H1 (cell line): Measurements from ENCODE around the gene CNIH1. TPM values are rescaled to one million over a fixed set of nuclear protein-coding genes. Genes with fewer than 3 reads are reported as not detected.

Source experiments
- CTCF ChIA-PET: fragments of 300-600 bp; sonication (Branson Sonifier 250); formaldehyde crosslinking; loops from one replicate; lab custom pipeline; 2021; ENCODE audit not compliant: partially characterized antibody; lab: Charles Lee
- POLR2A ChIA-PET: fragments of 300-600 bp; sonication (Branson Sonifier 250); formaldehyde crosslinking; loops from one replicate; lab custom pipeline; 2021; ENCODE audit warnings: inconsistent platforms; ENCODE audit not compliant: partially characterized antibody; lab: Charles Lee
- DNase-seq, 2 experiments: peaks; one replicate each; pipeline versions ENCODE4 v3.0.0 to v3.0.0-alpha.2; 2010 to 2022; ENCODE audit warnings: low spot score in 2 of 2, low read depth in 1 of 2, mixed read lengths in 1 of 2
- FAIRE-seq: peaks from 2 replicates; lab custom pipeline; 2011; peaks lifted over from hg19 to GRCh38; lab: Jason Lieb, UNC
- H2AFZ ChIP-seq: 2 replicates; pipeline ENCODE4 v1.8.1; 2012; ENCODE audit warnings: low read length, inconsistent platforms
- H2AK5ac ChIP-seq: 2 replicates; pipeline ENCODE4 v1.6.1; 2013; ENCODE audit warnings: low read depth, low read length
- H2BK120ac ChIP-seq: replicated peaks from 2 replicates; pipeline ENCODE3; 2013; ENCODE audit warnings: low read depth, low read length, inconsistent platforms
- H2BK12ac ChIP-seq: 2 replicates; pipeline ENCODE4 v1.6.1; 2013; ENCODE audit warnings: low read depth, low read length
- H2BK15ac ChIP-seq: 2 replicates; pipeline ENCODE4 v1.6.1; 2013; ENCODE audit warnings: low read length
- H2BK20ac ChIP-seq: 2 replicates; pipeline ENCODE4 v1.6.1; 2013; ENCODE audit warnings: low read length
- H2BK5ac ChIP-seq: 2 replicates; pipeline ENCODE4 v1.6.1; 2013; ENCODE audit warnings: low read depth, low read length
- H3K14ac ChIP-seq: 2 replicates; pipeline ENCODE4 v1.6.1; 2013; ENCODE audit warnings: inconsistent platforms; ENCODE audit not compliant: insufficient read length
- H3K18ac ChIP-seq: 2 replicates; pipeline ENCODE4 v1.6.1; 2013; ENCODE audit warnings: low read length; ENCODE audit errors: extremely low read depth
- H3K23ac ChIP-seq: 2 replicates; pipeline ENCODE4 v1.6.1; 2013; ENCODE audit warnings: inconsistent platforms; ENCODE audit not compliant: insufficient read length
- H3K23me2 ChIP-seq: 2 replicates; pipeline ENCODE4 v1.6.1; 2013; ENCODE audit warnings: low read depth, low read length
- H3K27ac ChIP-seq: 2 replicates; pipeline ENCODE4 v1.6.1; 2011; ENCODE audit warnings: low read depth, low read length, inconsistent platforms
- H3K27me3 ChIP-seq, 4 experiments: replicated peaks in 1 of 4; 1 replicate in 1 of 4; 2 replicates in 3 of 4; pipeline versions ENCODE4 v1.6.1 to v1.8.1; 2011 to 2013; ENCODE audit warnings: low read length in 3 of 4, mild to moderate bottlenecking in 3 of 4, inconsistent platforms in 2 of 4, mixed read lengths in 2 of 4, moderate library complexity in 1 of 4; ENCODE audit not compliant: control insufficient read depth in 3 of 4, insufficient read depth in 3 of 4; ENCODE audit errors: extremely low read depth in 1 of 4
- H3K36me3 ChIP-seq, 4 experiments: 2 replicates each; pipeline versions ENCODE4 v1.6.1 to v1.8.1; 2011 to 2013; ENCODE audit warnings: mild to moderate bottlenecking in 4 of 4, low read length in 3 of 4, moderate library complexity in 2 of 4, control low read depth in 1 of 4, inconsistent platforms in 1 of 4; ENCODE audit not compliant: insufficient read depth in 4 of 4, control insufficient read depth in 2 of 4
- H3K4ac ChIP-seq: replicated peaks from 2 replicates; pipeline ENCODE3; 2013; ENCODE audit warnings: low read length, low read depth, mixed read lengths, inconsistent platforms; ENCODE audit not compliant: insufficient read length
- H3K4me1 ChIP-seq, 4 experiments: replicated peaks in 1 of 4; 1 replicate in 1 of 4; 2 replicates in 3 of 4; pipeline versions ENCODE4 v1.6.1 to v1.8.1; 2011 to 2013; ENCODE audit warnings: low read length in 3 of 4, inconsistent platforms in 2 of 4, mixed read lengths in 1 of 4; ENCODE audit not compliant: insufficient read depth in 4 of 4, control insufficient read depth in 3 of 4
- H3K4me2 ChIP-seq, 2 experiments: 2 replicates each; pipeline versions ENCODE4 v1.6.1 to v1.8.1; 2011 to 2013; ENCODE audit warnings: low read depth in 2 of 2, low read length in 2 of 2, control low read depth in 1 of 2, inconsistent platforms in 1 of 2, mild to moderate bottlenecking in 1 of 2; ENCODE audit not compliant: insufficient read depth in 1 of 2
- H3K4me3 ChIP-seq, 4 experiments: fragments of 200-600, 300-600 bp in 1 of 4; sonication (generic), shearing (Covaris generic), sonication (Bioruptor Twin) in 1 of 4; 2 replicates each; pipeline versions ENCODE4 v1.5.1 to v1.8.1; 2011 to 2016; ENCODE audit warnings: low read length in 4 of 4, low read depth in 3 of 4, control low read depth in 2 of 4, inconsistent platforms in 2 of 4, mild to moderate bottlenecking in 2 of 4, mixed read lengths in 1 of 4, moderate library complexity in 1 of 4; ENCODE audit not compliant: insufficient read depth in 2 of 4; ENCODE audit errors: extremely low read depth in 1 of 4
- H3K56ac ChIP-seq: replicated peaks from 2 replicates; pipeline ENCODE3; 2013; ENCODE audit warnings: low read depth, mild to moderate bottlenecking, mixed read lengths, low read length, inconsistent platforms; ENCODE audit not compliant: insufficient read length
- H3K79me1 ChIP-seq: 2 replicates; pipeline ENCODE4 v1.6.1; 2013; ENCODE audit warnings: low read depth, low read length, control low read depth
- H3K79me2 ChIP-seq, 2 experiments: 2 replicates each; pipeline versions ENCODE4 v1.6.1 to v1.8.1; 2012 to 2013; ENCODE audit warnings: low read length in 2 of 2, mild to moderate bottlenecking in 2 of 2, inconsistent platforms in 1 of 2; ENCODE audit not compliant: insufficient read depth in 2 of 2, control insufficient read depth in 1 of 2
- H3K9ac ChIP-seq, 4 experiments: replicated peaks in 1 of 4; 1 replicate in 1 of 4; 2 replicates in 3 of 4; pipeline versions ENCODE4 v1.6.1 to v1.8.1; 2011 to 2013; ENCODE audit warnings: low read depth in 3 of 4, low read length in 3 of 4, control low read depth in 2 of 4, mild to moderate bottlenecking in 2 of 4, moderate library complexity in 2 of 4, inconsistent platforms in 1 of 4; ENCODE audit errors: extremely low read depth in 1 of 4
- H3K9me3 ChIP-seq, 2 experiments: 2 replicates each; pipeline versions ENCODE4 v1.6.1 to v1.8.1; 2012 to 2013; ENCODE audit warnings: mild to moderate bottlenecking in 2 of 2, moderate library complexity in 2 of 2, control low read depth in 1 of 2, inconsistent platforms in 1 of 2, low read depth in 1 of 2, low read length in 1 of 2, mixed read lengths in 1 of 2; ENCODE audit not compliant: insufficient read depth in 2 of 2
- H4K20me1 ChIP-seq, 2 experiments: replicated peaks in 1 of 2; 2 replicates each; pipeline versions ENCODE3 to v1.8.1; 2011 to 2013; ENCODE audit warnings: inconsistent platforms in 2 of 2, low read length in 2 of 2, mild to moderate bottlenecking in 1 of 2; ENCODE audit not compliant: insufficient read depth in 2 of 2, control insufficient read depth in 1 of 2
- H4K5ac ChIP-seq: 2 replicates; pipeline ENCODE4 v1.6.1; 2013; ENCODE audit warnings: low read length, low read depth, mixed read lengths, inconsistent platforms; ENCODE audit not compliant: insufficient read length
- H4K8ac ChIP-seq: 2 replicates; pipeline ENCODE4 v1.8.0; 2013; ENCODE audit warnings: mild to moderate bottlenecking, moderate library complexity, low read length, inconsistent platforms; ENCODE audit not compliant: insufficient read depth; ENCODE audit errors: extremely low read depth
- H4K91ac ChIP-seq: replicated peaks from 2 replicates; pipeline ENCODE3; 2013; ENCODE audit warnings: low read length, mixed read lengths, inconsistent platforms; ENCODE audit not compliant: insufficient read length
- CEBPB ChIP-seq: IDR thresholded peaks from 2 replicates; pipeline ENCODE4 v1.6.1; 2012; ENCODE audit warnings: low read depth, low read length
- EP300 ChIP-seq, 2 experiments: IDR thresholded peaks; 1 replicate in 1 of 2; 2 replicates in 1 of 2; pipeline ENCODE4 v1.6.1; 2011 to 2012; ENCODE audit warnings: low read depth in 2 of 2, low read length in 2 of 2, mild to moderate bottlenecking in 2 of 2, borderline replicate concordance in 1 of 2, inconsistent platforms in 1 of 2, moderate library complexity in 1 of 2
- RFX5 ChIP-seq: IDR thresholded peaks from 2 replicates; pipeline ENCODE4 v1.6.1; 2011; ENCODE audit warnings: low read depth, low read length, improper control_type of control experiment, borderline replicate concordance
- WGBS, 2 experiments: shearing (Covaris generic) in 1 of 2; methylation state at CpG; one replicate each; pipeline versions ENCODE4 v1.1.6 to v1.1.7; 2013 to 2015; ENCODE audit warnings: low lambda C conversion rate in 2 of 2, mixed read lengths in 2 of 2, inconsistent platforms in 1 of 2, low coverage in 1 of 2, missing lambda C conversion rate in 1 of 2; ENCODE audit not compliant: insufficient replicate concordance in 2 of 2, insufficient coverage in 1 of 2, insufficient read length in 1 of 2; ENCODE audit errors: extremely low coverage in 1 of 2, missing lambda C conversion rate in 1 of 2; 5-methylcytosine and 5-hydroxymethylcytosine counted together
- polyA plus RNA-seq, 7 experiments: library from polyadenylated mRNA; depleted of rRNA in 3 of 7; stranded (reverse) in 5 of 7; unstranded in 2 of 7; fragments of >200 nt in 5 of 7; fragments of 200-250 nt in 2 of 7; gene quantifications; 1 replicate in 5 of 7; 2 replicates in 1 of 7; 4 replicates in 1 of 7; pipeline versions ENCODE4 v1.2.1 to v1.2.3, GENCODE V29; 2011 to 2013; ENCODE audit warnings: missing spikeins in 2 of 7, mixed read lengths in 2 of 7
- total RNA-seq: library from RNA; stranded (reverse); fragmentation: NEBNext Ultra II Directional; extraction: Animal tissue kit (Norgen Biotek cat#: 25700); gene quantifications from 2 replicates; pipeline ENCODE4 v1.2.1, GENCODE V29; 2021
- TF ChIP-seq, protein P1 (sequence below), 3 experiments: IDR thresholded peaks; 1 replicate in 2 of 3; 2 replicates in 1 of 3; pipeline versions ENCODE4 v1.5.1 to v1.6.1; 2011; ENCODE audit warnings: low read length in 3 of 3, mild to moderate bottlenecking in 3 of 3, inconsistent platforms in 2 of 3, low read depth in 1 of 3, moderate library complexity in 1 of 3; ENCODE audit not compliant: insufficient read depth in 1 of 3; ENCODE audit errors: control extremely low read depth in 1 of 3

CNIH1 gene
- total and polyA plus RNA-seq, 2 of the 8 experiments (the other 6 are each of a cell fraction or from before 2014, with no cell fraction given): 119 to 333 TPM

DNA sequence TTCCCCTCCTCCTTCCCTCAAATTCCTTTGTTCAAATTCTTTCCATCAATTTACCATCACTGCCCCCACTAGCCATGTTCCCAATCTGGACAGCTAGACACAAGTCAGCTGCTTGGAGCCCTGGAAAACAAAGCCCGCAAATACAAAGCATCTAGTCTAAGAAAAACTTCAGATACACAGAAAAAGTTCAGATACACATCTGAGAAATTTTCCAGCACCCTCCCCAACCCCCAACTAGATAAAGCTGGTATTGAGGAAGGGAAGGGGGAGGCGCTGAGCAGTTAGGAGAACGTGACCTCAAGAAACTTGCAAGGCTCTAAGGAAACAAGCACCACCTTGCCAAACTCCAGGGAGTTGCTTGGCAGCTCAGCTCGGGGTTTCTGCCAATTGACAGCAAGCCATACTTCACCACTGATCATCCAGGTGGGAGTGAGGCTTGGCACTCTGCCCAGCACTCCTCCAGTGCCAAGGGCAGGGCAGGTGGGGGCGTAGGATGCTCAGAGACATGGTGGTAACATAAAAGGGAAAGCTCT is 5.1 kb upstream of the CNIH1 start:
- ChIA-PET CTCF (interaction anchor here (0.5 to 2.6 kb wide), 10 partner anchors 10 to 378 kb away, joined by 3 to 8 read pairs (median 4); partner anchors contain the start of gene GMFB), POLR2A (interaction anchor here (1.3 kb wide), 1 partner anchor 25 kb away, joined by 5 read pairs; no protein-coding TSS in a partner anchor)
- no peak overlapping the region for H3K4me2 ChIP-seq

More for the DNA sequence above, 5.1 kb upstream of the CNIH1 start:
- no peaks in the 10 kb centered on the region for H3K23me2 ChIP-seq
- H3K4me1 ChIP-seq: no peaks in the 10 kb centered on the region
- no peak overlapping the region for H3K23ac ChIP-seq
- no peak overlapping the region for H2AK5ac ChIP-seq
- no peak overlapping the region for H3K27ac ChIP-seq
- DNase-seq (no peak), FAIRE-seq (no peak)
- no peak overlapping the region for H3K56ac ChIP-seq
- no peak overlapping the region for H3K4me3 ChIP-seq
- H4K91ac ChIP-seq: no peak overlapping the region
- H4K8ac ChIP-seq: no peak overlapping the region
- H2BK20ac ChIP-seq: no peak overlapping the region
- no peak overlapping the region for H2BK5ac ChIP-seq
- no peaks in the 10 kb centered on the region for H3K36me3 ChIP-seq
- H3K4ac ChIP-seq: no peak overlapping the region
- H3K79me2 ChIP-seq: no peaks in the 10 kb centered on the region
- no peak overlapping the region for H4K5ac ChIP-seq
- H3K9me3 ChIP-seq: no peaks in the 10 kb centered on the region
- no peak overlapping the region for H2AFZ ChIP-seq
- H2BK15ac ChIP-seq: no peak overlapping the region
- no peak for TF ChIP-seq CEBPB
- TF ChIP-seq RFX5: no peak
- TF ChIP-seq, protein P1, sequence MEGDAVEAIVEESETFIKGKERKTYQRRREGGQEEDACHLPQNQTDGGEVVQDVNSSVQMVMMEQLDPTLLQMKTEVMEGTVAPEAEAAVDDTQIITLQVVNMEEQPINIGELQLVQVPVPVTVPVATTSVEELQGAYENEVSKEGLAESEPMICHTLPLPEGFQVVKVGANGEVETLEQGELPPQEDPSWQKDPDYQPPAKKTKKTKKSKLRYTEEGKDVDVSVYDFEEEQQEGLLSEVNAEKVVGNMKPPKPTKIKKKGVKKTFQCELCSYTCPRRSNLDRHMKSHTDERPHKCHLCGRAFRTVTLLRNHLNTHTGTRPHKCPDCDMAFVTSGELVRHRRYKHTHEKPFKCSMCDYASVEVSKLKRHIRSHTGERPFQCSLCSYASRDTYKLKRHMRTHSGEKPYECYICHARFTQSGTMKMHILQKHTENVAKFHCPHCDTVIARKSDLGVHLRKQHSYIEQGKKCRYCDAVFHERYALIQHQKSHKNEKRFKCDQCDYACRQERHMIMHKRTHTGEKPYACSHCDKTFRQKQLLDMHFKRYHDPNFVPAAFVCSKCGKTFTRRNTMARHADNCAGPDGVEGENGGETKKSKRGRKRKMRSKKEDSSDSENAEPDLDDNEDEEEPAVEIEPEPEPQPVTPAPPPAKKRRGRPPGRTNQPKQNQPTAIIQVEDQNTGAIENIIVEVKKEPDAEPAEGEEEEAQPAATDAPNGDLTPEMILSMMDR (IDR thresholded peaks at IDR 0.05; ENCODE audit: control extremely low read depth in 1 of 3, insufficient read depth in 1 of 3, low read depth in 1 of 3, low read length in 3 of 3): no peak
- TF ChIP-seq EP300 (IDR thresholded peaks at IDR 0.05; ENCODE audit: borderline replicate concordance in 1 of 2, low read depth in 2 of 2, low read length in 2 of 2): no peak
- no peak overlapping the region for H3K14ac ChIP-seq
- 69% methylated on average over 5 of the region's 5 CpGs; no CpG with 5 or more reads in 1 of the 2 experiments for WGBS, 2 experiments
- H4K20me1 ChIP-seq: no peaks in the 10 kb centered on the region
- no peaks in the 10 kb centered on the region for H3K79me1 ChIP-seq
- no peak overlapping the region for H2BK120ac ChIP-seq
- H2BK12ac ChIP-seq: no peak overlapping the region
- no peaks in the 10 kb centered on the region for H3K27me3 ChIP-seq
- H3K9ac ChIP-seq: no peak overlapping the region
- no peak overlapping the region for H3K18ac ChIP-seq
